Vagina (tissue), 2 donors: ENCODE results near the gene DZANK1. TPM values are rescaled to one million over a fixed set of nuclear protein-coding genes. Genes with fewer than 3 reads are reported as not detected.

Experiments used
- DNase-seq, 2 donors: peaks; one replicate each; pipeline ENCODE4 v3.0.0-alpha.2; 2017; ENCODE audit errors: extremely low spot score in 2 of 2
- H3K27ac ChIP-seq: fragments of 200-600 bp; sonication (generic); one replicate; pipeline ENCODE4 v1.5.1; 2019
- H3K27me3 ChIP-seq: fragments of 200-600 bp; sonication (generic); one replicate; pipeline ENCODE4 v1.5.1; 2019
- H3K36me3 ChIP-seq, 2 donors: fragments of 200-600 bp; sonication (generic); one replicate each; pipeline ENCODE4 v1.5.1; 2017 to 2019
- H3K4me1 ChIP-seq: fragments of 200-600 bp; sonication (generic); one replicate; pipeline ENCODE4 v1.5.1; 2019
- H3K4me3 ChIP-seq, 2 donors: fragments of 200-600 bp; sonication (generic); 1 replicate in 1 of 2; 2 replicates in 1 of 2; pipeline ENCODE4 v1.5.1; 2016 to 2019
- H3K9me3 ChIP-seq: fragments of 200-600 bp; sonication (generic); one replicate; pipeline ENCODE4 v1.5.1; 2019
- CTCF ChIP-seq, 3 experiments: fragments of 450-650 bp in 2 of 3; fragments of 200-600 bp in 1 of 3; sonication (generic) in 1 of 3; IDR thresholded peaks; one replicate each; pipeline ENCODE4 v1.5.1; 2017 to 2019; ENCODE audit warnings: antibody characterized with exemption in 3 of 3, mild to moderate bottlenecking in 2 of 3, moderate library complexity in 2 of 3
- POLR2A ChIP-seq, 2 donors: fragments of 450-650 bp; IDR thresholded peaks; one replicate each; pipeline ENCODE4 v1.6.1; 2017; ENCODE audit warnings: antibody characterized with exemption in 2 of 2, mild to moderate bottlenecking in 2 of 2, moderate library complexity in 2 of 2
- POLR2AphosphoS5 ChIP-seq, 2 donors: sonication (generic); formaldehyde crosslinking; IDR thresholded peaks; one replicate each; pipeline ENCODE4 v1.9.0; 2017; ENCODE audit warnings: antibody characterized with exemption in 2 of 2, mild to moderate bottlenecking in 2 of 2, low read depth in 1 of 2; ENCODE audit not compliant: insufficient read depth in 1 of 2
- intact Hi-C: fragments of 100-400 bp; cut with DNase I; formaldehyde crosslinking; loops from one replicate; pipeline ENCODE4 v1.15.1; 2023
- total RNA-seq: library from RNA; depleted of rRNA; stranded (reverse); fragments of >200 nt; gene quantifications from one replicate; pipeline ENCODE4 v1.2.3, GENCODE V29; 2016

DZANK1 gene
- total RNA-seq, 1 donor from 2014 or later: 2.9 TPM

- Histone ChIP-seq H3K27me3 (no peaks in the 10 kb centered on the region), H3K4me1 (no peaks in the 10 kb centered on the region), H3K27ac (no peak overlapping the region), H3K36me3 (no peaks in the 10 kb centered on the region), H3K9me3 (no peaks in the 10 kb centered on the region), H3K4me3 (no peak overlapping the region)
- no peak for DNase-seq
- intact Hi-C loops: no loop called here
- TF ChIP-seq POLR2A (IDR thresholded peaks at IDR 0.05) (no peak), CTCF (IDR thresholded peaks at IDR 0.05) (no peak), POLR2AphosphoS5 (IDR thresholded peaks at IDR 0.05; ENCODE audit: insufficient read depth in 1 of 2, low read depth in 1 of 2) (no peak)
These were observed 26.4 kb downstream of the DZANK1 start for GRCh38 chr20:18440403-18440802.

GRCh38 chr20:18436847-18437246, 30.0 kb downstream of the DZANK1 start:
- H3K4me3 ChIP-seq: no peak overlapping the region
- intact Hi-C loops: no loop called here
- no peak for TF ChIP-seq POLR2AphosphoS5 (IDR thresholded peaks at IDR 0.05; ENCODE audit: insufficient read depth in 1 of 2, low read depth in 1 of 2)
- TF ChIP-seq POLR2A (IDR thresholded peaks at IDR 0.05): no peak
- TF ChIP-seq CTCF (IDR thresholded peaks at IDR 0.05): no peak
- H3K27me3 ChIP-seq: no peaks in the 10 kb centered on the region
- no peaks in the 10 kb centered on the region for H3K4me1 ChIP-seq
- no peaks in the 10 kb centered on the region for H3K9me3 ChIP-seq
- no peak overlapping the region for H3K27ac ChIP-seq
- H3K36me3 ChIP-seq: no peaks in the 10 kb centered on the region
- no peak for DNase-seq

- no peak for DNase-seq
- Histone ChIP-seq H3K9me3 (no peaks in the 10 kb centered on the region), H3K27me3 (no peaks in the 10 kb centered on the region), H3K27ac (no peak overlapping the region), H3K36me3 (no peaks in the 10 kb centered on the region), H3K4me3 (no peak overlapping the region), H3K4me1 (no peaks in the 10 kb centered on the region)
- TF ChIP-seq CTCF (IDR thresholded peaks at IDR 0.05): no peak
- TF ChIP-seq POLR2A (IDR thresholded peaks at IDR 0.05): no peak
- TF ChIP-seq POLR2AphosphoS5 (IDR thresholded peaks at IDR 0.05; ENCODE audit: insufficient read depth in 1 of 2, low read depth in 1 of 2): no peak
- intact Hi-C loops: no loop called here
These were observed 35.6 kb downstream of the DZANK1 start for GRCh38 chr20:18431206-18431605.

- Histone ChIP-seq H3K9me3 (no peaks in the 10 kb centered on the region), H3K27me3 (no peaks in the 10 kb centered on the region), H3K36me3 (no peaks in the 10 kb centered on the region), H3K4me1 (no peaks in the 10 kb centered on the region), H3K27ac (no peak overlapping the region), H3K4me3 (no peak overlapping the region)
- DNase-seq: no peak
- TF ChIP-seq POLR2A (IDR thresholded peaks at IDR 0.05): no peak
- TF ChIP-seq CTCF (IDR thresholded peaks at IDR 0.05): no peak
- no peak for TF ChIP-seq POLR2AphosphoS5 (IDR thresholded peaks at IDR 0.05; ENCODE audit: insufficient read depth in 1 of 2, low read depth in 1 of 2)
- intact Hi-C loops: no loop called here
These were observed 36.5 kb downstream of the DZANK1 start for GRCh38 chr20:18430172-18430826.

GRCh38 chr20:18428490-18429173, 38.2 kb downstream of the DZANK1 start:
- no peak overlapping the region for H3K4me3 ChIP-seq
- TF ChIP-seq POLR2AphosphoS5 (IDR thresholded peaks at IDR 0.05; ENCODE audit: insufficient read depth in 1 of 2, low read depth in 1 of 2) (peak in 1 of 2 donors; percentile 36), POLR2A (IDR thresholded peaks at IDR 0.05) (no peak)
- no peaks in the 10 kb centered on the region for H3K4me1 ChIP-seq
- H3K36me3 ChIP-seq: no peaks in the 10 kb centered on the region
- intact Hi-C loops: no loop called here
- no peak for DNase-seq
- no peak overlapping the region for H3K27ac ChIP-seq
- H3K9me3 ChIP-seq: no peaks in the 10 kb centered on the region
- H3K27me3 ChIP-seq: no peaks in the 10 kb centered on the region
